ENCODE results near the gene EXOC3L4.
A peak's percentile ranks its signal among the peaks of the same experiment; 100 is the strongest.

DNA sequence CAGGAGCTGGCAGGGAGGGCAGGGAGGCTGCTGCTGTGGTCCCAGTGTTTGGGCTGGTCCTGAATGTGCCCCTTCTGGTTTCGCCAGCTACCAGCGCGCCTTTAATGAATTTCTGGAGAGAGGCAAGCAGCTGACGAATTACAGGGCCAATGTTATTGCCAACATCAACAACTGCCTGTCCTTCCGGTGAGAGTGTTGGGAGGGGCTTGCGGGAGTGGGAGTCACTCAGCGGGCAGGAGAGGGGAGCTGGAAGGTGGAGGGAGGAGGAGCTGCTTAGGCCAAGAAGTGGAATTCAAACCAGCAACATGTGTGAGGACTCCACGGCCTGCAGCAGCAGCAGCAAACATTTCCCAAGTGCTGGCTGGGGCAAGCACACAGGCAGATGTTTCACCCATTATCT, 36.4 kb downstream of the EXOC3L4 start:
- no peak for TF ChIP-seq POLR2A (IDR thresholded peaks at IDR 0.05)
- TF ChIP-seq, protein P1, sequence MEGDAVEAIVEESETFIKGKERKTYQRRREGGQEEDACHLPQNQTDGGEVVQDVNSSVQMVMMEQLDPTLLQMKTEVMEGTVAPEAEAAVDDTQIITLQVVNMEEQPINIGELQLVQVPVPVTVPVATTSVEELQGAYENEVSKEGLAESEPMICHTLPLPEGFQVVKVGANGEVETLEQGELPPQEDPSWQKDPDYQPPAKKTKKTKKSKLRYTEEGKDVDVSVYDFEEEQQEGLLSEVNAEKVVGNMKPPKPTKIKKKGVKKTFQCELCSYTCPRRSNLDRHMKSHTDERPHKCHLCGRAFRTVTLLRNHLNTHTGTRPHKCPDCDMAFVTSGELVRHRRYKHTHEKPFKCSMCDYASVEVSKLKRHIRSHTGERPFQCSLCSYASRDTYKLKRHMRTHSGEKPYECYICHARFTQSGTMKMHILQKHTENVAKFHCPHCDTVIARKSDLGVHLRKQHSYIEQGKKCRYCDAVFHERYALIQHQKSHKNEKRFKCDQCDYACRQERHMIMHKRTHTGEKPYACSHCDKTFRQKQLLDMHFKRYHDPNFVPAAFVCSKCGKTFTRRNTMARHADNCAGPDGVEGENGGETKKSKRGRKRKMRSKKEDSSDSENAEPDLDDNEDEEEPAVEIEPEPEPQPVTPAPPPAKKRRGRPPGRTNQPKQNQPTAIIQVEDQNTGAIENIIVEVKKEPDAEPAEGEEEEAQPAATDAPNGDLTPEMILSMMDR (IDR thresholded peaks at IDR 0.05 in 8 of 11, conservative IDR thresholded peaks at IDR 0.05 in 3 of 11) = no peak
- peak in 1 of 3 donors; percentile 4 for TF ChIP-seq POLR2AphosphoS5 (IDR thresholded peaks at IDR 0.05)
